Colon (tissue), 2 donors: ENCODE measurements around the gene LHFPL6.

ENCODE experiments used
- FAIRE-seq: peaks from 2 replicates; lab custom pipeline; 2012; peaks lifted over from hg19 to GRCh38; lab: Jason Lieb, UNC
- donor health status: control.
- donor health status: control.

The LHFPL6 gene

GRCh38 chr13:39297664-39298171 is 305.3 kb downstream of the LHFPL6 start:
- FAIRE-seq: no peak

GRCh38 chr13:39297023-39297422 is 306.0 kb downstream of the LHFPL6 start:
- FAIRE-seq: no peak

GRCh38 chr13:39296193-39296592 is 306.8 kb downstream of the LHFPL6 start:
- no peak for FAIRE-seq
